Keratinocyte (primary cell): ENCODE measurements around the gene GATD1. TPM values are rescaled to one million over a fixed set of nuclear protein-coding genes. Genes with fewer than 3 reads are reported as not detected.

Source experiments
- DNase-seq: peaks from one replicate; pipeline ENCODE4 v3.0.0-alpha.2; 2011; ENCODE audit warnings: low read depth, missing footprints, low spot score
- FAIRE-seq: peaks from 2 replicates; lab custom pipeline; 2011; peaks lifted over from hg19 to GRCh38; lab: Jason Lieb, UNC
- H2AFZ ChIP-seq: 2 replicates; pipeline ENCODE4 v1.6.0; 2012; ENCODE audit warnings: low read length, control low read depth, inconsistent platforms; ENCODE audit not compliant: control insufficient read depth
- H3K27ac ChIP-seq: 2 replicates; pipeline ENCODE4 v1.5.1; 2011; ENCODE audit warnings: low read length; ENCODE audit not compliant: control insufficient read depth, insufficient read depth
- H3K27me3 ChIP-seq: 3 replicates; pipeline ENCODE4 v1.6.0; 2011; ENCODE audit warnings: low read length; ENCODE audit not compliant: control insufficient read depth, insufficient read depth; ENCODE audit errors: extremely low read depth
- H3K36me3 ChIP-seq, 2 experiments: 2 replicates in 1 of 2; 3 replicates in 1 of 2; pipeline ENCODE4 v1.5.1; 2011; ENCODE audit warnings: low read length in 2 of 2, mild to moderate bottlenecking in 1 of 2; ENCODE audit not compliant: control insufficient read depth in 2 of 2, insufficient read depth in 2 of 2; ENCODE audit errors: extremely low read depth in 1 of 2
- H3K4me1 ChIP-seq: 3 replicates; pipeline ENCODE4 v1.5.1; 2011; ENCODE audit warnings: low read length; ENCODE audit not compliant: control insufficient read depth, insufficient read depth; ENCODE audit errors: extremely low read depth
- H3K4me2 ChIP-seq: 3 replicates; pipeline ENCODE4 v1.6.0; 2011; ENCODE audit warnings: low read depth, low read length; ENCODE audit not compliant: control insufficient read depth, insufficient read depth; ENCODE audit errors: extremely low read depth
- H3K4me3 ChIP-seq, 3 experiments: fragments of 200-600 bp in 1 of 3; sonication (generic) in 1 of 3; 2 replicates in 2 of 3; 3 replicates in 1 of 3; pipeline ENCODE4 v1.5.1; 2011 to 2016; ENCODE audit warnings: low read length in 3 of 3, mild to moderate bottlenecking in 3 of 3, control low read depth in 2 of 3, inconsistent platforms in 1 of 3, low read depth in 1 of 3, mixed read lengths in 1 of 3, mixed run types in 1 of 3, moderate library complexity in 1 of 3; ENCODE audit not compliant: control insufficient read depth in 2 of 3, insufficient read depth in 2 of 3; ENCODE audit errors: extremely low read depth in 1 of 3
- H3K79me2 ChIP-seq: 2 replicates; pipeline ENCODE4 v1.6.0; 2012; ENCODE audit warnings: low read length; ENCODE audit not compliant: control insufficient read depth, insufficient read depth
- H3K9ac ChIP-seq: 3 replicates; pipeline ENCODE4 v1.6.0; 2011; ENCODE audit warnings: low read length; ENCODE audit not compliant: control insufficient read depth, insufficient read depth; ENCODE audit errors: extremely low read depth
- H3K9me1 ChIP-seq: 3 replicates; pipeline ENCODE4 v1.6.0; 2011; ENCODE audit warnings: low read length; ENCODE audit not compliant: control insufficient read depth, insufficient read depth; ENCODE audit errors: extremely low read depth
- H3K9me3 ChIP-seq: 2 replicates; pipeline ENCODE4 v1.5.1; 2012; ENCODE audit warnings: low read depth, low read length; ENCODE audit not compliant: control insufficient read depth
- H4K20me1 ChIP-seq: 3 replicates; pipeline ENCODE4 v1.6.0; 2011; ENCODE audit warnings: low read length; ENCODE audit not compliant: control insufficient read depth, insufficient read depth; ENCODE audit errors: extremely low read depth
- EZH2 ChIP-seq: IDR thresholded peaks from one replicate; pipeline ENCODE4 v1.6.1; 2012; ENCODE audit warnings: inconsistent platforms, mild to moderate bottlenecking, low read length, moderate library complexity
- dilution Hi-C: fragments of 300-500 bp; cut with MboI; formaldehyde crosslinking; loops from one replicate; pipeline ENCODE4 v1.7.0; 2020; ENCODE audit warnings: low sequenced_read_pairs; ENCODE audit not compliant: extremely low pct_ligation_motif_present
- polyA plus RNA-seq, 5 experiments: library from polyadenylated mRNA; depleted of rRNA in 3 of 5; stranded (reverse) in 3 of 5; stranded (forward) in 1 of 5; unstranded in 1 of 5; fragments of >200 nt; gene quantifications; 1 replicate in 1 of 5; 2 replicates in 3 of 5; 3 replicates in 1 of 5; pipeline versions ENCODE4 v1.2.1 to v1.2.3, GENCODE V29; 2011 to 2012; ENCODE audit warnings: missing spikeins in 2 of 5, low read depth in 1 of 5, low replicate concordance in 1 of 5
- TF ChIP-seq, protein P1 (sequence below), 3 experiments: IDR thresholded peaks in 1 of 3; conservative IDR thresholded peaks in 1 of 3; optimal IDR thresholded peaks in 1 of 3; 2 replicates in 2 of 3; 3 replicates in 1 of 3; pipeline versions ENCODE3 to v1.5.1; 2011; ENCODE audit warnings: low read length in 3 of 3, mild to moderate bottlenecking in 3 of 3, moderate library complexity in 2 of 3, control low read depth in 1 of 3, inconsistent platforms in 1 of 3; ENCODE audit not compliant: insufficient read depth in 2 of 3; ENCODE audit errors: extremely low read depth in 1 of 3

The GATD1 gene
- polyA plus RNA-seq, 1 donor (not counting 4 experiments of a cell fraction or from before 2014, with no cell fraction given): 24.4 TPM

DNA sequence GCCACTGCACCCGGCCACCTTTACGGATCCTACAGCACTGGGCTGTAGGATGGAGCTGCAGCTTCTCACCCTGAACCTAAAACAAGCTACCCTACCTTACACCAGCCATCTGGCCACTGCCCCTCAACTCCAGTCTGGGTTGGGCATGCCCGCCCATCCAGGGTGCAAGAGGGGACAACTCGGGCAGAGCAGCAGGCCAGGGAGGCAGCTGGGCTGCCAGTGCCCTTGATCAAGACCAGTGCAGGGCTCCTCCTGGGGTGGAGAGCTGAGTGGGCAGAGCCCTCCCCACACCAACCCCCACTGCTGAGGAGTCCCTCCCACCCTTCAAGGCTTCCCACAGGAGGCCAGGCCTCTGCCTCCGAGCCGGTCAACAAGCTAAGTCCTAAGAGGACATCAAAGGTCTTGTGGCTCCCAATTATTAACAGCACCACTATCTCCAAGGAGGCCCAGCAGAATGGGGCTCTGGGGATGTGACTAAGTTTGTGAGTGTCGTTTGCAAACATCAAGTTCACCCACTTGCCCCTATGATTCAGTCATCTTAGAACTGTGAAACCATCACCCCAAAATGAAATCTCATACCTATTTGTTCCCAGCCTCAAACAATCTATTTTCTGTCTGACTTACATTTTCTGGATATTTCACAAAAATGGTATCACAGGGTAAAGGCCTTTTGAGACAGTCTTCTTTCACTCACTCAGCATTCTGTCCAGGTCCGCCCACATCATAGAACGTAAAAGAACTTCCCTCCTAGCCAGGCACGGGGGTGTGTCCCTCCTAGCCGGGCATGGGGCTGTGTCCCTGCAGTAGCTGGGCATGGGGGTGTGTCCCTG is 11.0 kb downstream of the GATD1 start:
- TF ChIP-seq, protein P1, sequence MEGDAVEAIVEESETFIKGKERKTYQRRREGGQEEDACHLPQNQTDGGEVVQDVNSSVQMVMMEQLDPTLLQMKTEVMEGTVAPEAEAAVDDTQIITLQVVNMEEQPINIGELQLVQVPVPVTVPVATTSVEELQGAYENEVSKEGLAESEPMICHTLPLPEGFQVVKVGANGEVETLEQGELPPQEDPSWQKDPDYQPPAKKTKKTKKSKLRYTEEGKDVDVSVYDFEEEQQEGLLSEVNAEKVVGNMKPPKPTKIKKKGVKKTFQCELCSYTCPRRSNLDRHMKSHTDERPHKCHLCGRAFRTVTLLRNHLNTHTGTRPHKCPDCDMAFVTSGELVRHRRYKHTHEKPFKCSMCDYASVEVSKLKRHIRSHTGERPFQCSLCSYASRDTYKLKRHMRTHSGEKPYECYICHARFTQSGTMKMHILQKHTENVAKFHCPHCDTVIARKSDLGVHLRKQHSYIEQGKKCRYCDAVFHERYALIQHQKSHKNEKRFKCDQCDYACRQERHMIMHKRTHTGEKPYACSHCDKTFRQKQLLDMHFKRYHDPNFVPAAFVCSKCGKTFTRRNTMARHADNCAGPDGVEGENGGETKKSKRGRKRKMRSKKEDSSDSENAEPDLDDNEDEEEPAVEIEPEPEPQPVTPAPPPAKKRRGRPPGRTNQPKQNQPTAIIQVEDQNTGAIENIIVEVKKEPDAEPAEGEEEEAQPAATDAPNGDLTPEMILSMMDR (optimal IDR thresholded peaks at IDR 0.05 in 1 of 3, IDR thresholded peaks at IDR 0.05 in 1 of 3, conservative IDR thresholded peaks at IDR 0.05 in 1 of 3; ENCODE audit: extremely low read depth in 1 of 3, insufficient read depth in 2 of 3, low read length in 3 of 3): no peak
- no peak for TF ChIP-seq EZH2
- Histone ChIP-seq H3K9ac (no peak overlapping the region), H3K9me1 (peaks cover 3% of the 10 kb centered on the region), H3K36me3 (peaks cover 43 to 49% of the 10 kb centered on the region in 2 experiments), H2AFZ (no peak overlapping the region), H3K27me3 (no peaks in the 10 kb centered on the region), H3K4me2 (no peak overlapping the region), H3K27ac (no peak overlapping the region), H3K4me1 (peaks cover 19% of the 10 kb centered on the region), H3K4me3 (no peak overlapping the region), H3K9me3 (no peaks in the 10 kb centered on the region), H4K20me1 (peaks cover 15% of the 10 kb centered on the region), H3K79me2 (peaks cover 10% of the 10 kb centered on the region)
- FAIRE-seq (no peak), DNase-seq (no peak)
- dilution Hi-C loops: no loop called here

DNA sequence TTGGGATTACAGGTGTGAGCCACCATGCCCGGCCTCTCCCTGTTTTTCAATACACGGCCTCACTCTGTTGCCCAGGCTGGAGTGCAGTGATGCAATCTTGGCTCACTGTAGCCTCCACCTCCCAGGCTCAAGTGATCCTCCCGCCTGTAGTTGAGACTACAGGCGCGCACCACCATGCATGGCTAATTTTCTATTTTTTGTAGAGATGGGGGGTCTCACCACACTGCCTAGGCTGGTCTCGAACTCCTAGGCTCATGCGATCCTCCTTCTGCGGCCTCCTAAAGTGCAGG is 11.5 kb downstream of the GATD1 start:
- Histone ChIP-seq H3K27ac (no peak overlapping the region), H3K4me3 (no peak overlapping the region), H3K9ac (no peak overlapping the region), H3K9me3 (no peaks in the 10 kb centered on the region), H3K9me1 (peaks cover 3% of the 10 kb centered on the region), H3K4me1 (peaks cover 19% of the 10 kb centered on the region), H4K20me1 (peaks cover 15% of the 10 kb centered on the region), H3K79me2 (peaks cover 6% of the 10 kb centered on the region), H2AFZ (no peak overlapping the region), H3K36me3 (peaks cover 39 to 44% of the 10 kb centered on the region in 2 experiments), H3K4me2 (no peak overlapping the region), H3K27me3 (no peaks in the 10 kb centered on the region)
- no peak for DNase-seq
- no peak for TF ChIP-seq EZH2
- TF ChIP-seq, protein P1 (optimal IDR thresholded peaks at IDR 0.05 in 1 of 3, IDR thresholded peaks at IDR 0.05 in 1 of 3, conservative IDR thresholded peaks at IDR 0.05 in 1 of 3; ENCODE audit: extremely low read depth in 1 of 3, insufficient read depth in 2 of 3, low read length in 3 of 3): no peak
- FAIRE-seq: no peak
- dilution Hi-C loops: no loop called here
